NCI-H510A (cell line): ENCODE measurements around the gene ZBTB5.

Experiments used
- DNase-seq: peaks from one replicate; lab custom pipeline; 2025; lab: John Stamatoyannopoulos, UW

The ZBTB5 gene

DNA sequence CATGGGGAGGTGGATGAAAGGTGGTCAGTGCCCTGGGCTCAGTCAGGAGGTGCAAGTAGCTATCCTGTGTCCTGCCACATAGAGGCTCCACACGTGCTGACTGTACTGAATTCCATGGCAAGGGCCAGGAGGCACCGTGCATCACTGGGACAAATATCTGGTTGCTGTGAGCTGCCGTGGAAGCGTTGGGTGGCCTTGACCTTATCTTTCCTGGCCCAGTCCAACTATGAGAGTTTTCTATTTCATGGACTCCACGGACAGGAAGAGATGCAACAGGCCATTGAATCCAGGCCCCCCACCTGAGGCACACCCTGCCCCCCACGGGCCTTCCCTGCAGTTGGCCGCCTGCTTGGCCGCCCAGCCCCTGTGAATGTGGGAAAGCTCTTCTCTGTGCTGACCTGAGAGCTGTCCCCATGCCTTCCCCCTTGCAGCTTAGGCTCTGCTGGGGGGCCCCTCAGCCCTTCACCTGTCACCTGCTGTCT is 41.0 kb downstream of the ZBTB5 start:
- no peak for DNase-seq

- DNase-seq: no peak
Measured at GRCh38 chr9:37423508-37423907, 41.7 kb downstream of the ZBTB5 start.

DNA sequence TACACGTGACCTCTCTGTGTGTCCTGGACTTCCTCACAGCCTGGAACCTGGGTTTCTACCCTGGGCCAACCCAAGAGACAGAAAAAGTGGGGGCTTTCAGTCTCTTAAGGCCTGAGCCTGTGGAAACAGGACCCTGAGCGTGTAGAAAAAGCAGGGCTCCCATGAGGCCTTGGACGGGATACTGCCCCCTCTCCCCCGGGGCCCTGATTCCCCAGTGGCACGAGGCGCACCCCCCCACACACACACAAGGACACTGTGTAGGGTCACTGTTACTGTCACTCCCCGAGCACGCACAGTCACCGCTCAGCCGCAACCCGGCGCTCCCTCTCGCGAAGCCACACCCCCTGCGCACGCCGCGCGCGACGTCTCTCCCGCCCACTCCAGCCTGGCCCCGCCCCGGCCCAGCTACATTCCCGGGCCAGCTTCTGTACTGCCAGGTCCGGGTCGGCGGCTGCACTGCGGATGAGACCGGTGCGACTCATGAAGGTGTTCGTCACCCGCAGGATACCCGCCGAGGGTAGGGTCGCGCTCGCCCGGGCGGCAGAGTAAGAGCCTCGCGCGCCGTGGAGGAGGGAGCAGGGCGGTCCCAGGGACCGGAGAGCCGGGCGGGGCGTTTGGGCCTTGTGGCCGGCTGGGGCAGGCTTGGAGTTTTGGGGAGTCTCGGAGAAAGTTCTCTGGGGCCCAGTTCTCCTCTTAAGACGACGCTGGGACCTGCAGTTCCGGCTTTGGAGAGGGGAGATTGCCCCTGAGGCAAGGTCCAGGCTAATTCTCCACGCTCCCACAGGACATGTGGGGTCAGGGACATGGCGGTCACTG is 42.8 kb downstream of the ZBTB5 start, which contains the start of gene GRHPR:
TSS of gene GRHPR (plus strand) at position 408 of the 816 bp plus-strand sequence. CDS start at position 463, 55 bp downstream.
- peak; percentile 69 for DNase-seq

DNA sequence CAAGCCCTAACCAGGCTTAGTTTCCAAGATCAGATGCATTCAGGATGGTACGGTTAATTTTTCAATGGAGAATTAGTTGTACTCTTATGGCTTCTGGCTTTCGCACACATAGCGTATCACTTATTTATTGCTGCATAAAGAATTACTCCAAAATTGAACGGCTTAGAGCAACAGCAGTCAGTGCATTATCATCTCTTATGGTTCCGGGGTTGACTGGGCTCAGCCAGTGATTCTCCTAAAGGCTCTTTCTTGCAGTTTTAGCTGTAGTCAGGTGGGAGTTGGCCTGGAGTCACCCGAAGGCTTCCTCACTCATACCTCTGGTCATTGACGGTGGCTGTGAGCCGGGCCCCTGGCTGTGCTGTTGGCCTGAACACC is 43.3 kb downstream of the ZBTB5 start:
- no peak for DNase-seq

GRCh38 chr9:37420271-37421215 is 44.7 kb downstream of the ZBTB5 start:
- no peak for DNase-seq

GRCh38 chr9:37419204-37419603 is 46.0 kb downstream of the ZBTB5 start:
- DNase-seq: no peak

DNA sequence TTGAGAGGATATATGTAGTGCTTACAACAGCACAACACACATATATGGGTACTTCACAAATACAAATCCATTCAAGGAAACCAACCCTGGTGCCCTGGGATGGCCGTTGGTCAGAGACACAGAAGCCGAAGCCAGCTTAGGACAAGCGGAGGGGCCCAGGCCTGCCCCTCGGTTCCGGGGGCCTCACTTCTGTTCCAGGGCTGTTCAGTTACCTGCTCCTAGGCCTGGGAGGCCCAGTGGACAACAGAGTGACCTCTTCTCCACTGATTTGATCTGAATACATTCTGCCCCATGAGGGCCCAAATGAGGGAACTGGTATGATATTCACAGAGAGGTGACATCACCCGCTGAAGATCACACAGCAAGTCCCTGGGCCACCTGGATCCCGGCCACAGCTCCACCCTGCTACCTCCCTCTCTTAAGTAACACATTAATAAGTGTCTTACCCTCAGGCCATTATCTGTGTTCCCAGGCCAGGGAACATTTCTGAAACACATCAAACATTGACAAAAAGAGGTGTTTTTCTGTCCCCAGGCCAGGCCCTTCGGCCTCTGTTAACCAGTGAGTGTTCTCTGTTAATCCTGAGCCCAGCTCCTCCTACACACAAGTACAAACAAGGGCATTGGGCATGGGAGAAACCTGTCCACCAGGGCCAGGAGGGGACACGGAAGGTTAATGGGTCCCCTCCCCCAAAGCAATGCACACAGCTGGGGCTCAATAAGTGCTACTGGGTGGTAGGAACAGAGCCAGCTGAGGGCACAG is 47.2 kb downstream of the ZBTB5 start:
- DNase-seq: no peak

DNA sequence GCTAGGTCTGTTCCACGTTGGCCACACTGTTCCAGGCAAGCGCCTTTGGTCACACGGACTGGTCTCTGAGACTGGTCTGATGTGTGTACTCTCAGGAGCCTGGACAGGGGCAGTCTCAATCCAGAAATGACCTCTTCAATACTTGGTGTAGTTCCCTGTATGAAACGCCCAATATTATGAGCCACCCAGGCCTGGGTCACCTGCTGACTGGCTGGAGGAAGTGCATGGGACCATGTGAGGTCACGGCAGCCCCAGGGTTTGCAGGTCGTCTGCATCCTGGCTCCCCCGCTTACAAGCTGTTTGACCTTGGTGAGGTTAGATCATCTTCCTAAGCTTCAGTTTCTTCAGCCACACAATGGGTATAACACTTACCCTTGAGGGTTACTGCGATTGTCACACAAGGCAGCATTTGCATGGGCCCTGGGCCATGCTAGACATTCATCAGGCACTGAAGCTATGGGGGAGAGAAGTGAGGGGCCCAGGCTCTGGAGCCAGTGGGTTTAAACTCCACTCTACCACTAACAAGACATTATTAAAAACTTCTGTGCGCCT is 47.9 kb downstream of the ZBTB5 start:
- no peak for DNase-seq

DNA sequence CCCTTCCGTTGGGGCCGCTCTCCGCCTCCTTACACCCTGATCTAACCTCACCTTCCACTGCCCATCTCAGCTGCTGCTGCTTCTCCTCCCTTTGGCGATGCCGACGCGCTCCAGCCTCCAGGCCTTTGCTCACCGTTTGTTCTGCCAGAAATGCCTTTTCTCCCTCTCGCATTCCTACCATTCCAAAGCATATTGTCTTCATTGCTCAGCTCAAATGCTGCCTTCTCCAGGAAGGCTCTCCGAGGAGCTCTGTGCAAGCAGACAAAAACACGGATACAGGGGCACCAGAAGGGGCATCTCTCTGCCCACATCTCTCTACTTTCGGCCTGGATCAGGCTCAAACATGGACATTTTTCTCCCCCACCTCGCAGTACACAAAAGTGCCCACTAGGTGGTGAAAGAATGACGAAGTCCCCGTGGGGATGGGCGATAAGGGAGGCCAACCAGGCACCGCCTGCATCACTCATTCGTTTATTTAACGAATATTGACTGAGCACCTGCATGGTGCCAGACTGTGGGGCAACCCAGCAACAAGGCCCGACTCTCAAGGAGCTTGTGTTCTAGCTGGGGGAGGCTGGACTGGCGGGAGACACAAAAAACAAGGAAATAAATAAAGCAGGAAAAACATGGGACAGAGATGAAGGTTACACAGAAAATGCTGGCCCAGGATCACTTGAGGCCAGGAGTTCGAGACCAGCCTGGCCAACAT is 50.1 kb downstream of the ZBTB5 start:
- peak; percentile 60 for DNase-seq

- DNase-seq: no peak
Measured at GRCh38 chr9:37414503-37414943, 50.7 kb downstream of the ZBTB5 start.

- no peak for DNase-seq
Measured at GRCh38 chr9:37413311-37413710, 51.9 kb downstream of the ZBTB5 start.

GRCh38 chr9:37412431-37413151 is 52.7 kb downstream of the ZBTB5 start:
- no peak for DNase-seq

DNA sequence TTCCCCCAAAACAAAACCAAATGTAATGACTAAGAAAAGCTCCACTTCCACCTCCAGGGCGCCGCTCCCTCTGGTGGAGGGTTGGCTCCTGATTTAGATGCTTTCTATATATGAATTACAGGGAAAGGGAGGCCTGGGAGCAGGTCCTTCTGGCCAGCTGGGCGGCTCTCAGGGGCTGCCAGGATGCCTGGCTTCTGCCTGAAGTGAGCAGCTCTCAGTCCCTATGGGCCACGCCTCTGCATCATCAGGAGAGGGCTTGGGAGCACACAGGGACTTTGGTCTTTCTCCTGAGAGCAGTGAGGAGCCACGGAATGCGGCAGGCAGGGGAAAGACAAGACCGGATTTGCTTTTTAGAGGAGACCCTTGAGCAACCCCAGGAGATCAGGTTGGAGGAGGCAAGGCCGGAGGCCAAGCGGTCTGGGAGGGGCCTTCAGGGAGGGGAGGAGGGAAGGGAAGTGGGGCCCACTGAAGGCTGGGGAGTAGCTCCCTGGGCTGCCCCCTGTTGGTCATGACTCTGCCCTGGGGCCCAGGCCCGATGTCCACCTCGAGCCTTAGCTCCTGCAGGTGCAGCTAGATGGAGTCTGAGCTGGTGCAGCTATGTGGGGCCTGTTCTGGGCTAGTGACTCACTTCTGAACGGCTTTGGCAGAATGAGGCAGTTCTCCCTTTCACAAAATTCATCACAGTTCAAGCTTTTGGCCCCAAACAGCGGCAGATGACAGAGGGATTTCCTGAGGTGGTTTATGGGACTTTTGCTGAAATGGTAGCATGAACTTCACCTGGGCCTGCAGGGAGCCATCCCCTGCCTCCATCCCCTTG is 54.1 kb downstream of the ZBTB5 start:
- no peak for DNase-seq

GRCh38 chr9:37410354-37410861 is 54.8 kb downstream of the ZBTB5 start:
- no peak for DNase-seq

DNA sequence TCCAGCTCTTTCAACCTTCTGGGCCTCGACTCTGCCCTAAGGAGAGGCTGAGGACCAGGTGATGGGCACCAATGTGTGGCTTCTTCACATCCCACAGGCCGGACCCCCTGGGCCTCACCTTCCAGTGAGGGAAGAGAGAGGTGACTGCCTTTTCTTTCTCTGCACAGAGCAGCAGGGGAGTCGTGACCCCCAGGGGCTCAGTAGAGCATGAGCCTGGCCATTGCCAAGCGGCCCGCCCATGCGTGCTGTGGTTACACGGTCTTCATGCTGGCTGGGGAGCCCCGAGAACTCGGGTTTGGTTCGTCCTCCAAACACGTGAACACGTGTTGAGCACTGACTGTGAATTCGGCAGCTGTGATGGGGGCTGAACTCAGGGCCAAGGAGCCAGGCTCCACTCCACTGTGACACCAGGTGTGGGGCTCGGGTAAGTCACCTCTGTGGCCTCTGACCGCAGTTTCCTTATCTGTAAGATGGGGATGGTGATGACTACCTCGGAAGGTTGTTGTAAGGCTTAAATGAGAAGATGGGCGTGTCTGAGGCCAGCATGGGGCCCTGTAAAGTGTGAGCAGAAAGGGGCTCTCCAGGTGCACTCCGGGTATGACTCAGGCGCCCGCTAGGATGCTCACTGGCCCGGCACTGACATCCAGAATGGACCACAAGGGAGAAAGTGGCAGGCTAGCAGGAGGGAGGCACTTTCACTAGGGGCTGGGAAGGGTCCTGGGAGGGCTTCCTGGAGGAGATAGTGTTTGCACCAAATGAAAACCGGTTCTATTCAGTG is 56.1 kb downstream of the ZBTB5 start:
- no peak for DNase-seq

DNA sequence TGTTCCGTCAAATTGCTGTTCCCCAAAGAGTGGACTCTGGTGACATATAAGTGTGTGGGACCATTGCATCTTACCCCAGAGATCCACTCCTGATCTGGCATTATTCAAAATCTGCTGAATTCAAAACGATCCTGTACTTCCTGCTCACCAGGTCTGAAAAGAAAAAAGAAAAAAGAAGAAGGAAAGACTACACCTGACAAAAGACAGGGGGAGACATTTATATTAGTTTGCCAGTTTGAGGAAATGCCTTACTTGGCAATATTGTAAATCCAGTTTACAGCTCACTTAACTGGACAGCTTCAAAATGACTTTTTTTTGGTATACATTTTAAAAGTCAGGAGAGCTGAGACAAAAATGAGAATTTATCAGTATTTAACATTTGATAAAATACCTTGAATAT is 57.8 kb downstream of the ZBTB5 start:
- no peak for DNase-seq

DNA sequence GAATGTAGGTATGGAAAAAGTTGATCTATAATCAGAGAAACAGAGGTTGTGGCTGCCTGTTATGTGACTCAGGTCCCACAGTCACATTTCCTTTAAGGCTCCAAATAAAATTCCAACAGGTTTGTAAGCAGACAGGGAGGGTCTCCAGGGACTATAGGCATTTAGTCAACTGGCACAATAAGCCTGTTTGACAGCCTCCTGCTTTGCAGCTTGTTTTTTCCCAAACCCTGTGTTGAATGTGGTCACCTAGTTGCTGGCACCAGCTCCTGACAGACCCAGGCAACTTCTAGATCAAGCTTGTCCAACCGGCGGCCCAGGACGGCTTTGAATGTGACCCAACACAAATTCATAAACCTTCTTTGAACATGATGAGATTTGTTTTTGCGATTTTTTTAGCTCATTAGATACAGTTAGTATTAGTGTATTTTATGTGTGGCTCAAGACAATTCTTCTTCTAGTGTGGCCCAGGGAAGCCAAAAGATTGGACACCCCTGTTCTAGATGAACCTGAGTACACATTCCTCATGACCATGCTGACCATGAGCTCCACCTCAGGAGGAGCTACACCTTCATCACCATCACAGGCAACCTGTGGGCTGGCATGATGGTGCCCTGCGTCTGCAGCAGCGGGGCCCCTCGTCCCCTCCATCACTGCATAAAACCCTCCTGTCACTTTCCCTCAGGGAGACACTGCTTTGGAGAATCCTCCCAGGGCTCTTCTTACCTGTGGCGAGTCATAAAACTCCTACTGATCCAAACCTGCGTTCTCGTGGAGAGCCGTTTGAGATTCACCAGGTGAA is 58.4 kb downstream of the ZBTB5 start:
- no peak for DNase-seq
